GM12801 (cell line): Measurements from ENCODE around the gene PPP1R3D.

ENCODE experiments used
- CTCF ChIP-seq: IDR thresholded peaks from one replicate; pipeline ENCODE4 v1.5.1; 2011; ENCODE audit warnings: control low read depth; ENCODE audit not compliant: insufficient read length; ENCODE audit errors: extremely low read depth

PPP1R3D gene

GRCh38 chr20:59912609-59913008 is 27.5 kb downstream of the PPP1R3D start:
- no peak for TF ChIP-seq CTCF

DNA sequence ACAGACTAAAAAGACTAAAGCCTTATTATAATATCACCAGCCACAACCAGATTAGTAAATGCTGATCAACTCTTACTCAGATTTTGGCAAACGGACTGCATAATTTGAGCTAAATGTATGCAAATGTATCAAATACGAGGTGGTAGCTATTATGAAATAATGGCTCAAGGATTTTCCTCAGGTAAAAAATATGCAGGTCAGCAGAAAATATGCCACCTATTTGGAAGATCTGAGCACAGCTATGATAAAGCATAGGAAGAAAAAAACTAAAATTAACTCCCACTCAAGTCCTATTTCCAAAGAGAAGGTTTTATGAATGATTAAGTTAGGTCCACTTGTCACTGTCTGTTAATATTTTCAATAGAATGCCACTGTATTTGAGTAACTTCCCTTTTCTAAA is 29.1 kb downstream of the PPP1R3D start:
- no peak for TF ChIP-seq CTCF

DNA sequence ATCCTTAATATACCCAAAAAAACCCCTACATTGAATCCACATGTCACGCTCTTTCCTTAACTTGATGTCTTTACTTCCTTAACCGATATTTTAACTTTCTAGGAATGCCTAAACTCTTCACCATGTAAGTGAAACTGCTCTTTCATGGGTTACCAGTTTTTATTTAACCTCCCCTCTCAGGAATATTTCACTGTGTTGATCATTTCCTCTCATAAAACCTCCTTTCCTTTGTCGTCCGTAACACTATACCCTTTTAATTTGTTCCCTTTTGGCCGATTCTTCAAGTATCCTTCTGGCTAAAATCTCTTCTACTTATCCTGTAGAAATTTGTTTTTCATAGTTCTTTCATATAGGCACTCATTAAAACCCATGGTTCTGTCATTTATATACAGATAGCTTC is 31.2 kb downstream of the PPP1R3D start:
- TF ChIP-seq CTCF: no peak

DNA sequence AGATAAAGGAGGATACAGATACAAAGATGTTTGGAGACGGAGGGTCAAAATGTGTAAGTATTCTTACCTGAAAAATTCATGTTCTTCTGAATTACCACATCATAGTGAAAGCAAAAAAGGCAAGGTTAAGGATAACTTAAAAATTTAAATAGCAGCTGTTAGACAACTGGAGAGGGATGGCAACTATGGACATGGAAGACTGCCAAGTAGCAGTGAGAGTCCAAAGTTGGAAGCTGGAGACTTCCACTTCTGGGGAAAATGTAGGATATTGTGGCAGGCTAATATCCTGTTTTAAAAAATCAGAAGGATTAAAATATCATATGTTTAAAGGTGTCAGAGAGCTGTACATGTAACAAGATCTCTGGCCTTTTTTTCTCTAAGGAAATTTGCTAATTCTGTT is 36.5 kb downstream of the PPP1R3D start:
- no peak for TF ChIP-seq CTCF

GRCh38 chr20:59902470-59902869 is 37.6 kb downstream of the PPP1R3D start:
- no peak for TF ChIP-seq CTCF

GRCh38 chr20:59895908-59896307 is 44.2 kb downstream of the PPP1R3D start:
- TF ChIP-seq CTCF: no peak

DNA sequence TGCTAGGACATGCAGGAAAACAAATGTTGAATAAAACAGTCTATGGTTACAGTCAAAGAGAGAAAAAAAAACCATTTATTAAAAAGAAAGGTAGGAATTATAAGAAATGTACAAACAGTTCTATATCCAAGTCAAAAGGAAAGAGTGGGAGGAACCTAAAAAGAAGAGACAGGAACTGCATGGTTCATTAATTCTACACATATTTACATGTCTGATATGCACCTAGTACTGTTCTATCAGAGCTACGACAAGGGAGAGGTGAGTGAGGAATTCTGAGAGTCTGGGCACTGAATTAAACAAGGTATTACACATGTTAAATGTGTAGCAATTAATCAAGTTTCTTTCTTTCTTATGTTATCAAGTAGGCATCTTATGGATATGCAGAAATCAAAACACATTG is 48.5 kb downstream of the PPP1R3D start:
- TF ChIP-seq CTCF: no peak

GRCh38 chr20:59888050-59888449 is 52.1 kb downstream of the PPP1R3D start:
- no peak for TF ChIP-seq CTCF
